NCI-H2227 treated with DMSO at 0.1 percent for 48 hours (cell line): ENCODE results near the gene NR1H2.

Experiments
- DNase-seq: peaks from one replicate; lab custom pipeline; 2025; lab: John Stamatoyannopoulos, UW

Gene NR1H2

GRCh38 chr19:50402544-50403301 is 26.5 kb downstream of the NR1H2 start:
- DNase-seq: no peak

DNA sequence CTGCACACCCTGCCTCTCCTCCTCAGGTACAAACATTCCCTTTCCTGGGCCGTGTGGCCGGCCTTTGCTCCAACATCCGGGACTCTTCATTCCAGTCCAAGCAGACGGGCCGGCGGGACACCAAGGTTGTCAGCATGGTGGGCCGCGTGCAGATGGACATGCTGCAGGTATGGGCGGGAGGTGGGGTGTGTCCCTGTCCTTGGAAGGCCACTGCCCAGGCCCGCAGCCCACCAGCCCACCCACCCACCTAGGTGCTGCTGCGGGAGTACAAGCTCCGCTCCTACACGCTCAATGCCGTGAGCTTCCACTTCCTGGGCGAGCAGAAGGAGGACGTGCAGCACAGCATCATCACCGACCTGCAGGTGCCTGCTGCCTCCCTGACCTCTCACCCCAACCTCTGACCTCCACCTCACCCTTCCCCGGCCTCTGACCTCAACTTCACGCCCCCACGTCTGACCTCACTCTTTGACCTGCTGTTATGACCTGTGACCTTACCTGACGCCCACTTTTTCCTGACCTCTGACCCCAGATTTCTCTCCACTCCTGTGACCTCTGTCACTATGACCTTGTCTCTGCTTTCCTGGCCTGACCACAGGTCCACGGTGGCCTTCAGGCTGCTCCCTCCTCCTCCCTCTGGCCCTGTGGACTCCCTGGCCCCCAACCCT is 30.0 kb downstream of the NR1H2 start:
- DNase-seq: no peak

DNA sequence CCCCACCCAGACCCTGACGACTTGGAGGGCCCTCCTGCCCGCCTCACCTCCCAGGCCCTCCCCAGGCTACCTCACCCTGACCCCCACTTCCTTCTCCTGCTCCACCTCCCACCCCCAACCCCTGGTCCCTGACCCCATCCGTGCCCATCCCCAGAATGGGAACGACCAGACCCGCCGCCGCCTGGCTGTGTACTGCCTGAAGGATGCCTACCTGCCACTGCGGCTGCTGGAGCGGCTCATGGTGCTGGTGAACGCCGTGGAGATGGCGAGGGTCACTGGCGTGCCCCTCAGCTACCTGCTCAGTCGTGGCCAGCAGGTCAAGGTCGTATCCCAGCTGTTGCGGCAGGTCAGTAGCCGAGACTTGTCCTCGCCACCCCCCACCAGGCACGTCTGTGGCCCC is 30.6 kb downstream of the NR1H2 start:
- DNase-seq: no peak

DNA sequence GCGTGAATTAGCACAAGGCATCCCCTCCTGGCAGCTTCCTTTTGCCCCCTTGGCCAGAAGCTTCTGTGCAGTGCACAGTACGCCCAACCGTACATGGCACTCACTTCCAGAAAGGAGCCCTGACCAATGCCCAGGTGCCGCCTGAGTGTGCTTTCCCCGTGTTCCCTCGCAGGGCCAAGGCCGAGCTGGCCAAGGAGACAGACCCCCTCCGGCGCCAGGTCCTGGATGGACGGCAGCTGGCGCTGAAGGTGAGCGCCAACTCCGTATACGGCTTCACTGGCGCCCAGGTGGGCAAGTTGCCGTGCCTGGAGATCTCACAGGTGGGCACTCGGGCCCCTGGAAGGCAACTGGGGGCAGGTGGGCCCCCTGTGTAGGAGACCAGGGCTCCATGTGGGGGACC is 33.1 kb downstream of the NR1H2 start:
- no peak for DNase-seq

- no peak for DNase-seq
These were observed 33.9 kb downstream of the NR1H2 start for GRCh38 chr19:50410109-50410508.

DNA sequence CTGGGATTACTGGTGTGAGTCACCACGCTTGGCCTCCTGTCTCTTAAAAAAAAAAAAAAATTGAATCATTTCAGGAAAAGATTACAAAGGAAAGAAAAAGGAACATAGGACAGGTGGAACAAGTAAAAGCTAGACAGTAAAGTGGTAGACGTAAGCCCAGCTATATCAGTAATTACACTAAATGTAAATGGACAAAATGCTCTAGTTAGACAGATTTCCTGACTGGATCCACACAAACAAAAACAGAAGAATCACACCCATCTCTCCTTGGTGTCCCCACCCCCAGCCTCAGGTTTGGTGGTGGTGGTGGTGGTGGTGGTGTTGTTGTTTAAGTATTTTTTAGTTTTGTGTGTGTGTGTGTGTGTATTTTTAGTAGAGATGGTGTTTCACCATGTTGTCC is 36.2 kb downstream of the NR1H2 start:
- DNase-seq: no peak

- no peak for DNase-seq
These were observed 36.8 kb downstream of the NR1H2 start for GRCh38 chr19:50413096-50413495.

GRCh38 chr19:50413531-50413930 is 37.3 kb downstream of the NR1H2 start:
- no peak for DNase-seq

DNA sequence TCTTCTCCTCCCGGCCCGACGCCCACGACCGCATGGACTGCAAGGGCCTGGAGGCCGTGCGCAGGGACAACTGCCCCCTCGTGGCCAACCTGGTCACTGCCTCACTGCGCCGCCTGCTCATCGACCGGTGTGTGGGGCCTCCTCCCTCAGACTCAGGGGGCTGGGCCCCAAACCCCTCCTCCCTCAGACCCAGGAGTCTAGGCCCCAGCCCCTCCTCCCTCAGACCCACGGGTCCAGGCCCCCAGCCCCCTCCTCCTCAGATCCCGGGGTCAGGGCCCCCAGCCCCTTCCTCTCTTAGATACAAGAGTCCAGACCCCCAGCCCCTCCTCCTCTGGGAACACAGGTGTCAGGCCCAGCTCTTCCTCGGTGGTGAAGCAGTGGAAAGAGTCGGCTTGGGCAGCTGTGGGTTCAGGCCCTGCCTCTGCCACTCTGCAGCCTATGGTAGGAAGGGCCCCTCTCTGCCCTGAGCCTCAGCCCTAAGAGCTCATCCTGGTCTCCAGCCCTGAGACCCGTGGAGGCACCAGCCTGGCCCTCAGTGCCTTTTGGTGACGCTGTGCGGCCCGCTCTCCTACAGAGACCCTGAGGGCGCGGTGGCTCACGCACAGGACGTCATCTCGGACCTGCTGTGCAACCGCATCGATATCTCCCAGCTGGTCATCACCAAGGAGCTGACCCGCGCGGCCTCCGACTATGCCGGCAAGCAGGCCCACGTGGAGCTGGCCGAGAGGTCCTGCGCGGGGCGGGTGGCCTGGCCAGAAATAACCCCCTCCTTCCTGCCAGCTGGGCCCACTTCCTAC is 38.8 kb downstream of the NR1H2 start:
- DNase-seq: no peak

- no peak for DNase-seq
These were observed 39.4 kb downstream of the NR1H2 start for GRCh38 chr19:50415661-50416033.

- no peak for DNase-seq
These were observed 40.0 kb downstream of the NR1H2 start for GRCh38 chr19:50416034-50416977.

- no peak for DNase-seq
These were observed 41.1 kb downstream of the NR1H2 start for GRCh38 chr19:50417111-50418081.

DNA sequence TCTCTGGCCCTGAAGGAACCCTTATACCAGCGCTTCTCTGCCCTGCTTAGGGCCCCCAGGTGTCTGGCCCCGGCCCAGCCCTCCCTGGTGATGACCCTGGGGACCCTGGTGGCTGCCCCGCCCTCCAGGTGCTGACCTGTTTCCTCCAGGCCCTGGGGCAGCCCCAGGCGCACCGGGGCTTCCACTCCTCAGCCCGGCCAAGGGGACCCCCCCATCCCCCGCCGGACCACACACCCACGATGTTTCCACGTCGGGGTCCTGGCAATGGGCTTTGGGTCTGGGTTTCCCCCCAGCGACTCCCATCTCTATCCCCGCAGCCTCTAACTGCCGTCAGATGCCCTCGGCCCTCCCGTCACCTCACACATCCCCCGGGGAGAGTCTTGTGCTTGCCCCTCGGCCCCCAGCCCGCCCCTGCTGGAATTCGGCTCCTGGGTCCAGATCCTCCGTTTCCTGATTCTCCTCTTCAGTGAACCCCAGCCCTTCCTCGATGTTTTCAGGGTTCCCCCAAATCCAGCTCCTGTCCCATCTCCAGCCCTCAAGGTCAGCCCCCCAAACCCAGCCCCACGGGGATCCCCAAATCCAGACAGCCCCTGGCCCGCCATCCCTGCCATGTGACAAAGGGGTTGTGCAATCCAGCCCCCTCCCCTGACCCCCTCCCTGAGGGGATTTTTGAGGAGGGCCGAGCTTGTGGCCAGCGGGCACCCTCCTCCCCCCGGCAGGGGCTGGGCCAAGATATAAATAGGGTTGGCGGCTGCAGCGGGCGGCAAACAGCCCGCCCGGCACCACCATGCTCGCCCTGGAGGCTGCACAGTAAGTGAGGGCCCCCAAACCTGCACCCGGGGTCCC is 42.1 kb downstream of the NR1H2 start, which contains the start of gene SPIB:
Gene SPIB, plus strand, starts transcription at position 763 of the 846 bp plus-strand sequence. Its CDS starts 25 bp downstream, at position 788.
- no peak for DNase-seq

- no peak for DNase-seq
These were observed 42.8 kb downstream of the NR1H2 start for GRCh38 chr19:50419022-50419579.

DNA sequence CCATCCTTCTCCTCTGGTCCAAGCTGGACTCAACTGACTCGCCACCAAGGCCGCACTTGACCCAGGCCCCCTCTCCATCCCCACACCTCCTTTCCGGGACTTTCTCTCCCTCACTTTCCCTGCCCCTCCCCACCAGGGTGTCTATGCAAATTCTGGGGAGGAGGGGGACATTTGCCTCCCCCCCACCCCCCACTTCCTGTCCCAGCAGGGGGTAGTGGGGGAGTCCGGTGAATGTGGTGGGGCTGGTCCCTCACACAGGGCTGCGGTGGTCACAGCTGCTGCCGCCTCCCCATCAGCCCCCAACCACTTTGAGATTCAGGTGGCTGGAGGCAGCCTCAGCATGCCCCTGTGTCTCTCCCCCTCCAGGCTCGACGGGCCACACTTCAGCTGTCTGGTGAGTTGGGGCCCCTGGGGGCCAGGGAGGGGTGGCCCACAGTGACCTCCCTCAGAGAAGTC is 43.4 kb downstream of the NR1H2 start:
- no peak for DNase-seq

DNA sequence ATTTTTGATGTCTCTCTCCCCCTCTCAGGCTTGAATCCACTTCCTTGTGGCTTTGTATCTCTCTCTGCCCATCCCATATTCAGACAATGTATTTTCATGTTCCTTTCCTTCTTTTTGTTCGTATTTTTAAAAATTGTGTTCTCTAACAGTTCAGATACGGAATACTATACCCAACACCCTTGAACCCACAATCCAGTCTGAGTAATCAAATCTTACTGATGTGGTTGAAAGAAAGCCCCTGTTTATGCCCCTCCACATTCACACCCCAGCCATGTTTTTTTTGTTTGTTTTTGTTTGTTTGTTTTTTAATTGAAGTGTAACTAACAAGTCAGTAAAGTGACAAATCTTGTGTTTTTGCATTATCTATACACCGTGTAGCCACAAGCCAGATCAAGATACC is 43.9 kb downstream of the NR1H2 start:
- no peak for DNase-seq

DNA sequence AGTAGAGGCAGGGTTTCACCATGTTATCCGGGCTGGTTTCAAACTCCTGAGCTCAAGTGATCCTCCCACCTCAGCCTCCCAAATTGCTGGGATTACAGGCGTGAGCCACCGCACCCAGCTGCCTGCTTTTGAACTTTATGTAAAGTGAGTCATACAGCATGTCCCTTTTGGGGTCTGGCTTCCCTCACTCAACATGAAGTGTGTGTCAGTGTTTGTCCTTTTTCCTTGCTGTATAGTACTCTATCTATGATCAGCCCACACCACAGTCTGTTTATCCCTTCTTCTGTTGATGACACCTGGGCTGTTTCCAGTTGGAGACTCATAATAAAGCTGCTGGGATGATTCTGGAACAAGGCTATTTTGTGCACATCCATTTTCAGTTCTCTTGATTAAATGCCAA is 44.6 kb downstream of the NR1H2 start:
- no peak for DNase-seq

GRCh38 chr19:50422397-50423278 is 46.4 kb downstream of the NR1H2 start:
- no peak for DNase-seq
